Measurements from ENCODE around the gene EPN3. TPM values are rescaled to one million over a fixed set of nuclear protein-coding genes. Genes with fewer than 3 reads are reported as not detected.

The EPN3 gene
- total RNA-seq, result 0.33 and 0.76 TPM in 2 replicates

DNA sequence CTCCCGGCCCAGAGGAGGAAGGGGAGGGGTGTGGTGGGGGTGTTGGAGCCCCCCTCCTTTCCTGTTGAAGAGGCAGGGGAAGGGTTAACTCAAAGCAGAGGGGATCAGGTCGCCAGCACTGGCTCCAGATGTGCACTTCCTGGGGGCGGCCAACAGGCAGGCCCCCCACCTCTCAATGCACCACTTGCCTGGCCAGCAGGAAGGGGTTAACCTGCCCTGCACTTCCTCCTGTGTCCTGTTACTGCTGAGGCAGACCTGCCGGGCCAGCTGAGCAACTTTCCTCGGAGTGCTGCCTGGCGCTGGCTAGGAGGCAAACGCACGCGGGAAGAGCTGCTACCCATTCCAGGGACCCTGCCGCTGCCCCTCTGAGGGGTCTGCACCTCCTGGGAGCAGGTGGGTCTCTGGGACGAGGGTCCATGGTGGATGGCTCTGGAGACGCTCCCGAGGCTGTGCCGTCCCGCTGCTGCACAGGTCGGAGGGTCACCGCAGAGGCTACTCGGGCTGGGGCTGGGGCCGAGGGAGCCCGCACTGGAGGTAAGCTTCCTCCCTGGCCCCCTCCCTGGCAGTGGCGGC lies at the start of gene EPN3:
TSS of gene EPN3 (plus strand) at position 284 of the 573 bp plus-strand sequence. CDS start 3,822 bp downstream, outside the sequence.

DNA sequence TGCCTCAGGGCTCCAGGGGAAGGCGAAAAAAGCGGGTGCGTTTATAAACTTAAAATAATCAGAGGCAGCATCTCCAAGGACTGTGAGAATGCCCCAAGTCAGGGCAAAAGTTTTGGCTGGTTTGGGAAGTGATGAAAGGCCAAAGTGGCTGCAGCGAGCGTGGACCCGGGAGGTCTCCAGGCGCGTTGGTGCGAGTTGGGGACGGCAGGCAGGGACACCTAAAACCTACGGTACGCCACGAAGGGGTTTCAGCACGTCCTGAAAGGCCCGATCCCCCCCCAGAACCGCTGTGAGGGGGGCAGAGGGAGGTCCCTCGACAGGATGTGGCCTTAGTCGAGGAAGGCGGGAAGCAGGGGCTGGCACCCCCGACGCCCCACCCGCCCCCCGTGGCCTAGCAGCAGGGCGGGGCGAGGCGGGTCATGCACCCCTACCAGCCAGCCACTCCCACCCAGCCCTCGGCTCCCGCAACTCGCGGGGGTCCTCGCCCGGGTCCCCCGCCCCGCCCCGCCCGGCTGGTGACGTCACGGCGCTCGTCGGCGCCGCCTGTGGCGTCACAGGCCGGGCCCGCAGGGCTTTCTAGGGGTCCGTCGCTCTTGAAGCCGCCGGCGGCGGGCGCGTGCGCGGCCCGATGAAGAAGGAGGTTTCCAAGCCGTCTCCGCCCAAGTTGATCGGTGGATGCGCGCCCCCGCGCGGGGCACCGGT lies 24.5 kb upstream of the EPN3 start, which contains the start of gene MYCBPAP:
TSS of gene MYCBPAP (plus strand) at position 569 of the 702 bp plus-strand sequence. CDS start 236 bp downstream, outside the sequence.

DNA sequence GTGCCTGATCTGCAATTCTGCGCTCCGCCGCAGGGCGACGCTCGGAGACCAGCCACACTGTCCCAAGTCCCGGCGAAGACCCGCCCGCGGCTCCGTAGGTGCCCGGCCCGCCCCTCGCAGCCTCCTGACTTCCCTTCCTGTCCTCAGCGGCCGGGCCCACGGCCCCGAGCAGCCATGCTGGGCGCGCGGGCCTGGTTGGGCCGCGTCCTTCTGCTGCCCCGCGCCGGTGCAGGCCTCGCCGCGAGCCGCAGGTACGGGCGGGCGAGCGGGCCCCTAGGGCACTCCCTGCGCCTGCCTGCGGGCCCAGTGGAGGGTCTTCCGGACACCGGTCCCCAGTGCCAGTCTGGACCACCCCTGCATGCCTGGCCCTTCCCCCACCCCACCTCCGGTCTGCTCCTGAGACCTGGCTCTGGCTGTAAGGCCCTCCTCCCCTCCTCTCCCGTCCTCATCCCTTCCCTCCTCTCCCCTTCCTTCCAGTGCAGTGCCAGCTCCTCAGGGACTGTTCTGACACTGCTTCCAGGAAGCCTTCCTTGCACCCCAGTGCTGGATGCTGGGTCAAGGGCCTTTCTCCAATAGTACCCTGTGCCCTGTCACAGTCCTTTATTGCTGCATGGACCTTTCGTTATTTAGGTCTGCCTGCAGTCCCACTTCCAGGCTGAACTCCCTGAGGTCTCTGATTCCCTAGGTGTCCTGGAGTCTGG lies 14.7 kb downstream of the EPN3 start, which contains the start of gene SPATA20:
TSS of gene SPATA20 (plus strand) at position 140 of the 701 bp plus-strand sequence. CDS start at position 175, 35 bp downstream.

DNA sequence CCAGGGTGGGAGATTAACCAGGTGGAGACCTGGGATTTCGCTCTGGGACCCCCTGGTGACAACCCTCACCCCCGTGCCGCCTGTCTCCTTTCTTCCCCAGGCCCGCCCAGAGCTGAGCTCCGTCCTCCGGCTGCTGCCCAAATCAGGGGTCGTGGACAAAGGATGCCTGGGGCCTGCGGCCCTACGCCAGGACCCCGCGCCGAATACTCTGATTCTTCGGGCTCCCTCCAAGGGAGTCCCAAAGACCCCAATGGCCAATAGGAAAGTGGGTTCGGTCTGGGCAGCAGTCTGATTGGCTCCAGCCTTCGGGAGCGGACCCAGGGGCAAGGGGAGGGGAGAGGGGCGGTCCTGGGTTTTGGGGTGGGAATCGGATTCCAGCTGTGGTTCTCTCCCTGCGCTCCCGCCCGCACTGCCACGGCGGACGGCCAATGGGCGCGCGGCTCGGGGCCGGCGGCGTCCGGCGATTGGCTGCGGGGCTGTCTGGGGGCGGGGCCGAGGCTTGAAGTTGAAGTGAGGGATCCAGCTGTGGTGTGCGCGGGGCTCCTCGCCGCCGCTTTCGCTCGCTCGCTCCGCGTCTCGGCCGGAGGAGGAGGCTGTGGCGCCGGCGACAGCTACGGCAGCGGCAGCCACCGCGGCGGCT lies 27.8 kb downstream of the EPN3 start, which contains the start of gene CACNA1G:
TSS of gene CACNA1G (plus strand) at position 531 of the 640 bp plus-strand sequence. CDS start 745 bp downstream, outside the sequence.

Other genes starting within 250 kb of the EPN3 start
- 43.3 and 54.0 TPM in 2 replicates for gene XYLT2, start 186.6 kb upstream of the EPN3 start, total RNA-seq
- gene MRPL27, start 159.6 kb upstream of the EPN3 start, total RNA-seq, result 90.3 and 118 TPM in 2 replicates
- 1.4 and 8.1 TPM in 2 replicates for gene EME1, start 159.5 kb upstream of the EPN3 start, total RNA-seq
- 72.4 and 218 TPM in 2 replicates for gene LRRC59, start 135.2 kb upstream of the EPN3 start, total RNA-seq
- gene ACSF2, start 106.5 kb upstream of the EPN3 start, total RNA-seq, result 8.8 and 21.2 TPM in 2 replicates
- gene CHAD, start 63.9 kb upstream of the EPN3 start, total RNA-seq, result not detected in 2 replicates
- gene RSAD1, start 53.9 kb upstream of the EPN3 start, total RNA-seq, result 23.1 and 27.8 TPM in 2 replicates
- gene MYCBPAP, start 24.3 kb upstream of the EPN3 start, total RNA-seq, result 0.76 and 0.98 TPM in 2 replicates
- 61.6 and 120 TPM in 2 replicates for gene SPATA20, start 14.4 kb downstream of the EPN3 start, total RNA-seq
- under 0.01 and 0.38 TPM in 2 replicates for gene CACNA1G, start 28.0 kb downstream of the EPN3 start, total RNA-seq
- gene ABCC3, start 102.1 kb downstream of the EPN3 start, total RNA-seq, result 10.4 and 61.5 TPM in 2 replicates
- 23.1 and 29.7 TPM in 2 replicates for gene ANKRD40, start 175.2 kb downstream of the EPN3 start, total RNA-seq
- gene LUC7L3, start 186.9 kb downstream of the EPN3 start, total RNA-seq, result 17.1 and 21.7 TPM in 2 replicates
- gene ANKRD40CL, start 234.8 kb downstream of the EPN3 start, total RNA-seq, result not detected in 2 replicates